ENCODE data around the gene WNK4.
"Not testable (repeated sequence)": the region's sequence is repeated elsewhere in the genome, so short reads cannot be mapped to it uniquely, and the experiment has no call there.

Gene WNK4

GRCh38 chr17:42779936-42780850, at the start of gene WNK4:
TSS of gene WNK4 (plus strand) at chr17:42780610. CDS start at chr17:42780699, 89 bp downstream.
- DNase-seq (ENCODE audit: low read depth in 3 of 3), result no peak

GRCh38 chr17:42740699-42741098, 39.7 kb upstream of the WNK4 start:
- DNase-seq (ENCODE audit: low read depth in 3 of 3), result no peak

DNA sequence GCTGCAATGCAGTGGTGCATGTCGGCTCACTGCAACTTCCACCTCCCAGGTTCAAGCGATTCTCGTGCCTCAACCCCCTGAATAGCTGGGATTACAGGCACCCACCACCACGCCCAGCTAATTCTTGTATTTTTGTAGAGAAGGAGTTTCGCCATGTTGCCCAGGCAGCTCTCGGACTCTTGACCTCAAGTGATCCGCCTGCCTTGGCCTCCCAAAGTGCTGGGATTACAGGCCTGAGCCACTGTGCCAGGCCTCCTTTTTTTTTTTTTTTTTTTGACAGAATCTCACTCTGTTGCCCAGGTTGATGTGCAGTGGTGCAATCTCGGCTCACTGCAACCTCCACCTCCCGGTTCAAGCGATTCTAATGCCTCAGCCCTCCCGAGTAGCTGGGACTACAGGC, 37.5 kb upstream of the WNK4 start:
- not testable (repeated sequence) for DNase-seq (ENCODE audit: low read depth in 3 of 3)

- DNase-seq (ENCODE audit: low read depth in 3 of 3), result no peak
These were observed 36.7 kb upstream of the WNK4 start for GRCh38 chr17:42743595-42744282.

DNA sequence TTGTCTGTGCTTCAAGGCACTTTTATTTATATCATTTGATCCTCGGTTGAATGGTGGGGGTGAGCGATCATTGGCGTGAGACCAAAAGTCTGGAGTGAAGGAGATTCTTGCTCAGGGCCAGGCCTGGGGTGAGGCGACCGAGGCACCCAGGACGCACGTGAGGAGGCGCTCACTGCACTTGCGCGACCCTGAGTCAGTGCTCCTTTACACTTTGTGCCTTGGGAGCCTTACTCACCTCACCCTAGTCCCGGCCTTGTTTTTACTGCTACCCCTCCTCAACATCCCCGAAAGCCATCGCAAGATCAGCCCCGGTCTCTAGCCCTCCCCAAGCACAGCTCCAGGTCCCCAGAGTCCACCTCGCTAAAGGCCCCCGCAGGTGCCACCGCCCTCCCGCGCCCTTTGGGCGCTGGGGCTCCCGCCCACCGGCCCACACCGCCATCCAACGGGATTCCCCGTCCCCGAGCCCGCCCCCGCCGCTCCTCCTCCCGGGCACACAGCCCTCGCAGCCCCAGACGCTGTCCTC, 36.1 kb upstream of the WNK4 start:
- peak; percentile 44 to 67 (median 57) for DNase-seq (ENCODE audit: low read depth in 3 of 3)

- DNase-seq (ENCODE audit: low read depth in 3 of 3), result peak; percentile 85 to 87 (median 87)
These were observed 35.4 kb upstream of the WNK4 start, which contains the start of gene EZH1 for GRCh38 chr17:42744806-42745617. TSS of gene EZH1 (minus strand) at chr17:42745040. CDS start at chr17:42728941, 16,099 bp downstream.

GRCh38 chr17:42748202-42748907, 32.1 kb upstream of the WNK4 start:
- DNase-seq (ENCODE audit: low read depth in 3 of 3), result no peak

GRCh38 chr17:42748908-42749798, 31.3 kb upstream of the WNK4 start:
- DNase-seq (ENCODE audit: low read depth in 3 of 3), result no peak

GRCh38 chr17:42750739-42751344, 29.6 kb upstream of the WNK4 start:
- no peak for DNase-seq (ENCODE audit: low read depth in 3 of 3)

DNA sequence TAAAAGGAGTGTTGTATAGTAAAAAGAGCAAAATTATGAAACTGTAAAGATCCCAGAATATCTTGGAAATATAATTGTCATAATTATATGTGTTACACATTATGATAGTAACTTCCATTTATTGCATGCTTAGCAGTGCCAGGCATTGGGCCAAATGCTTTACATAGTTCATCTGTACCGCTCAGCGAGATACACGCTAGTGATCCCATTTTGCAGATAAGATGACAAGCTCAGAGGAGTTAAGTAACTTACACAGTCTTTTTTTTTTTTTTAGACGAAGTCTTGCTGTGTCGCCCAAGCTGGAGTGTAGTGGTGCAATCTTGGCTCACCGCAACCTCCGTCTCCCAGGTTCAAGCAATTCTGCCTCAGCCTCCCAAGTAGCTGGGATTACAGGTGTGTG, 28.8 kb upstream of the WNK4 start:
- no peak for DNase-seq (ENCODE audit: low read depth in 3 of 3)

GRCh38 chr17:42754782-42755181, 25.6 kb upstream of the WNK4 start:
- DNase-seq (ENCODE audit: low read depth in 3 of 3), result no peak

GRCh38 chr17:42759982-42760651, 20.3 kb upstream of the WNK4 start:
- DNase-seq (ENCODE audit: low read depth in 3 of 3), result no peak

DNA sequence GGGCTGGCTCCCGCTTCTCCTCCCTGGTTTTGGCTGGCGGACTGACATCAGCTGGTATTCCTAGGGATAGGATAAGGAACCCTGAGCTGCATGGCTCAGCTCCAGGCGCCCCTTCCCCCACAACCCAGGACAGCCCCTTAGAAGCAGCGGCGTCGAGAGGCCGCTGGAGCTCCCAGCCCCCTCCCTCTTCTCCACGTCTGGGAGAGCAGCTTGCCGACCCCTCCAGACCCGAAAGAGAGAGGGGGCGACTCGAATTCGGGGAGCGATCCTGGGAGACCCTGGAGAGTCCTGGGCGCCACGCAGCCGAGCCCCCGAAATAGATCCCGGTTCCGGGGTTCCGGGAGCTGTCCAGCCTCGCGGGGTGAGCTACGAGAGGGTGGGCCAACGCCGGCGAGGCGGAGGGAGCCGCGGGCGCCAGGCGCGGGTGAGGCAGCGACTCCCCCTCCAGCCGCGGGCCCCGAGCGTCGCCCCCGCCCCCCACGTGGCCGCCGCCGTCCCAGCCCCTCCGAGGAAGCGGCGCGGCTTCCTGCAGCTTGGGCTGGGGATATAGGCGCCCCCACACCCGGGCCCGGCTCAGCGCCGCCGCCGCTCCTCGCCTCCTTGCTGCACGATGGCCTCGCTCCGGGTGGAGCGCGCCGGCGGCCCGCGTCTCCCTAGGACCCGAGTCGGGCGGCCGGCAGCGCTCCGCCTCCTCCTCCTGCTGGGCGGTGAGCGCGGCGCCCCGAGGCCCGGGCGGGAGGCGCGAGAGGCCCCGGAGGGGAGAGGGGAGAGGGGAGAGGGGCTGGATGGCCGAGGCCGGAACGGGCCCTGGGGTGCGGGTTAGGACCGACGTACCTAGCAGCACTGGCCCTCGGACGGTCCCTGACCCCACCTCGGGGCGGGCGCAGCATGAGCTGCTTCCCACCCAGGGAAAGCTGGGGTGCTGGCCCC, 19.5 kb upstream of the WNK4 start, which contains the start of gene RAMP2:
RAMP2 (plus strand) TSS at position 576 of the 930 bp plus-strand sequence; CDS start at position 611, 35 bp downstream.
- no peak for DNase-seq (ENCODE audit: low read depth in 3 of 3)

DNA sequence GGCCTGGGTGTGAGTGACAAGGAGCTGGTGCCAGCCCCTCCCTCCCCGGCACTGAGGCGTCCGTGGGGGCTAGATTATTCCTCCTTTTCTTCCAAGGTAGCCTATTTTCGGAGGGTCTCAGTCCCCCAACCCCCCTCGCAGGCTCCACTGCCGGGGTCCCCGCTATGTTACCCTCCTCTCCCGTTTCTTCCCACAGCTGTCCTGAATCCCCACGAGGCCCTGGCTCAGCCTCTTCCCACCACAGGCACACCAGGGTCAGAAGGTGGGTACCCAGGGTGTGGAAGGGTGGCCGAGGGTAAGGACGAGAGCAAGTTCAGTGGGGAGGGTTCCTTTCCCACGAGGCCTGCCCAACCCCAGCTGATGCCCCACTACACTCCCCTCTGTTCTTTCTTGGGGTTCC, 18.8 kb upstream of the WNK4 start:
- no peak for DNase-seq (ENCODE audit: low read depth in 3 of 3)

DNA sequence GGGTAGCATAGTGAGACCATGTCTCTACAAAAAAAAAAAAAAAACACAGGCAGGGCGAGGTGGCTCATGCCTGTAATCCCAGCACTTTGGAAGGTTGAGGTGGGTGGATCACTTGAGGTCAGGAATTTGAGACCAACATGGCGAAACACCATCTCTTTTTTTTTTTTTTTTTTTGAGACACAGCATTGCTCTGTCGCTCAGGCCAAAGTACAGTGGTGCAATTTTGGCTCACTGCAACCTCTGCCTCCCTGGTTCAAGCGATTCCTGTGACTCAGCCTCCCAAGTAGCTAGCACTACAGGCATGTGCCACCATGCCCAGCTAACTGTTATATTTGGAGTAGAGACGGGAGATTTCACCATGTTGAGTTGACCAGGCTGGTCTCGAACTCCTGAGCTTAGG, 14.3 kb upstream of the WNK4 start:
- no peak for DNase-seq (ENCODE audit: low read depth in 3 of 3)

- DNase-seq (ENCODE audit: low read depth in 3 of 3), result no peak
These were observed 12.9 kb upstream of the WNK4 start for GRCh38 chr17:42767512-42767911.

GRCh38 chr17:42768006-42768405, 12.4 kb upstream of the WNK4 start:
- DNase-seq (ENCODE audit: low read depth in 3 of 3), result not testable (repeated sequence)

GRCh38 chr17:42769964-42770363, 10.4 kb upstream of the WNK4 start:
- not testable (repeated sequence) for DNase-seq (ENCODE audit: low read depth in 3 of 3)

Data from stimulated activated CD4-positive, alpha-beta T cell treated with anti-CD3 and anti-CD28 coated beads, TNF-alpha, amount 100 ng/mL, for 48 hours (primary cell).